Activated CD4-positive, alpha-beta T cell treated with anti-CD3 and anti-CD28 coated beads, Interleukin-2, amount 10 ng/mL, durations not matched to agents 7 days and 5 days (primary cell): ENCODE results near the gene SERBP1. TPM values are rescaled to one million over a fixed set of nuclear protein-coding genes. Genes with fewer than 3 reads are reported as not detected.
A peak's percentile ranks its signal among the peaks of the same experiment; 100 is the strongest.
"Not testable (repeated sequence)": the region's sequence is repeated elsewhere in the genome, so short reads cannot be mapped to it uniquely, and the experiment has no call there.

Source experiments
- CTCF ChIA-PET: fragments of 350-600 bp; sonication (Branson Sonifier 250); formaldehyde crosslinking; loops from one replicate; lab custom pipeline; 2021; ENCODE audit warnings: antibody characterized with exemption; lab: Charles Lee
- POLR2A ChIA-PET: fragments of 350-600 bp; sonication (Branson Sonifier 250); formaldehyde crosslinking; loops from one replicate; lab custom pipeline; 2021; ENCODE audit warnings: antibody characterized with exemption; lab: Charles Lee
- DNase-seq: peaks from one replicate; pipeline ENCODE4 v3.0.0-alpha.2; 2020
- H3K27ac Mint-ChIP-seq: one replicate; pipeline ENCODE4 v1.8.0; 2021; ENCODE audit warnings: mild to moderate bottlenecking, moderate library complexity, mixed read lengths
- H3K27me3 Mint-ChIP-seq: one replicate; pipeline ENCODE4 v1.8.0; 2021; ENCODE audit warnings: mixed read lengths
- H3K36me3 Mint-ChIP-seq: one replicate; pipeline ENCODE4 v1.8.0; 2021; ENCODE audit warnings: low read depth, mixed read lengths
- H3K4me1 Mint-ChIP-seq: one replicate; pipeline ENCODE4 v1.8.0; 2021; ENCODE audit warnings: mixed read lengths
- H3K4me3 Mint-ChIP-seq: one replicate; pipeline ENCODE4 v1.8.0; 2021; ENCODE audit warnings: mild to moderate bottlenecking, moderate library complexity, mixed read lengths
- H3K9me3 Mint-ChIP-seq: one replicate; pipeline ENCODE4 v1.8.0; 2021; ENCODE audit warnings: mixed read lengths
- total RNA-seq, 2 experiments: library from RNA; stranded (reverse); gene quantifications; one replicate each; pipeline ENCODE4 v1.2.3, GENCODE V29; 2021

SERBP1 gene
- total RNA-seq, 2 experiments from 2014 or later, result 245 to 253 TPM

DNA sequence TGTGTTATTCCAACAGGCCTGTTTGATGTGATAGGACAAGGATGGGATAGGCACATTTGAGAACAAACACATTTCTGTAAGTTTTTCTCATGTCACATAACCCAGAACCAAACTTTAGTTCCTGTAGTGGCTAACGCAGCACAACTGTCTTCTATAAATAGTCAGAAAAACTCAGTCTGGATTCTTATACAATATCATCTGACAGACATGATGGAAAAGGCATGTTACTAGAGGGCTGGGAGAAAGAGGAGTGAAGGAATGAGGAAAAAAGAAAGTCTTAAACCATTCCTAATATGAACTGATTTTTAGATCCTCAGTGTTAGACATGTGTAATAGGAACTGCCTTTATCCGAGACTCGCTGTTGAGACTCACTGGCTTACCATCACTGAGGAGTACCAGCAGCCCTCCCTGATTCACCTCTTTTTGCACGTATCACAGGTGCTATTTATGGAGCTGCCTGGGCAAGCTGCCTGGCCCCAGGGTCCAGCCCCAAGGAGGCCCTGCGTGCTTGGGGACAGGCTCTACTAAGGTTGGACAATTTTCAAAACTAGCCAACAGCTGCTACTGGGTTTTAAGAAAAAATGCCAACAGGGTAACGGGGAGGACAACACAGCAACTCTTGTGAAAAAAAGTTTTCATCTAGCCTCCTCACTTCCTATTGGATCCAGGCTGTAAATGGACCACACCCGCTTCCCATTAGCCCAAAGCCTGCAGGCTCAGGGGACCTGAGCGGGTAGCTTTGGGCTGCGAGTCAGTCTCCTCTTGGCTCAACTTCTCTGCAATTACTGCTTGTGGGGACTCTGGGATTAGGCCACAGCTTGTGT lies 30.7 kb upstream of the SERBP1 start:
- no peaks in the 10 kb centered on the region for H3K36me3 Mint-ChIP-seq
- no peak overlapping the region for H3K27ac Mint-ChIP-seq
- ChIA-PET POLR2A (no interaction called here), CTCF (interaction anchor here (1.1 kb wide), 1 partner anchor 26 kb away, joined by 3 read pairs; no protein-coding TSS in a partner anchor)
- no peak for DNase-seq
- H3K4me1 Mint-ChIP-seq, result no peaks in the 10 kb centered on the region
- no peaks in the 10 kb centered on the region for H3K27me3 Mint-ChIP-seq
- H3K4me3 Mint-ChIP-seq, result no peak overlapping the region
- no peaks in the 10 kb centered on the region for H3K9me3 Mint-ChIP-seq

GRCh38 chr1:67459068-67459467 lies 28.9 kb upstream of the SERBP1 start:
- Mint-ChIP-seq H3K4me3 (no peak overlapping the region), H3K27ac (no peak overlapping the region)
- POLR2A ChIA-PET, result no interaction called here

DNA sequence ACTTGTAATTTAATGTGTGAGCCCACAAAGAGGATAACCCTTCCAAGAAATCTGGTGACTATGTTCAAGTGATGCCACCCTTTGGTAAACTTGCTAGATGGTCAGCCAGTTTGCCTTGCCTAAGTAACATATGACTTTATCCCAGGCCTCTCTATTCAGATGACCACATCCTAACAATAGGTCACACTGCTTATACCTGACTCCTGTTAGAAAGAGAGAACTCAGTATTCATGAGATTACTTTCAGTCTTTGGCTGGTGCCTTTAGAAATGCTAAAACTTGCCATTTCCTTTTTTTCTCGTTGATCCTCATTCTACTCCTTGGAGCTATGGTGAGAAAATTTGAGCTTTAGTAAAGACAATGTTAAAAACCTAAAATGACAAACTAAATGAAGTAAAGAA lies 28.5 kb upstream of the SERBP1 start:
- ChIA-PET POLR2A (no interaction called here), CTCF (no interaction called here)
- Mint-ChIP-seq H3K9me3 (no peaks in the 10 kb centered on the region), H3K4me3 (no peak overlapping the region), H3K27ac (no peak overlapping the region), H3K36me3 (no peaks in the 10 kb centered on the region), H3K4me1 (no peaks in the 10 kb centered on the region), H3K27me3 (no peaks in the 10 kb centered on the region)
- DNase-seq, result no peak

More at GRCh38 chr1:67459068-67459467, 28.9 kb upstream of the SERBP1 start:
- Mint-ChIP-seq H3K36me3 (no peaks in the 10 kb centered on the region), H3K27me3 (no peaks in the 10 kb centered on the region), H3K9me3 (no peaks in the 10 kb centered on the region), H3K4me1 (no peaks in the 10 kb centered on the region)
- CTCF ChIA-PET, result no interaction called here
- no peak for DNase-seq

DNA sequence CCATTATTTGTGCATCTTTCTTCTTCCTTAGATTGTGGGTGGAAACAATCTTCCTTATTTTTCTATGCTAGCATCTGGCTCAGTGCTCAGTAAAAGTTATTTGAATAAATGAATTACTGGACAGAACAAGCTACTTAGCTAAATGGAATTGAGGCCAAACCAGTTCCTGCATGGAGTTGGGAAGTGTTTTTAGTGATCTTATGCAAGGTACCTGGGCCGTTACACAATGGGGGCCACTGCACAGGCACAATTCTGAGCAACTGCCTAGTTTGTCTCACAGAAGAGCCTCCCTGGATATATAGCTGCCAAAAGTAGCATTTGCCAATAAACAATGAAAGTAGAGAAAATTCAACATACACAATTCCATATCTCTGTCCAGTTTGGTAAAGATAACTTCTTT lies 27.0 kb upstream of the SERBP1 start:
- no peak overlapping the region for H3K27ac Mint-ChIP-seq
- POLR2A ChIA-PET, result no interaction called here
- CTCF ChIA-PET, result interaction anchor here (0.6 kb wide), 1 partner anchor 245 kb away, joined by 3 read pairs; no protein-coding TSS in a partner anchor
- no peak for DNase-seq
- no peaks in the 10 kb centered on the region for H3K9me3 Mint-ChIP-seq
- H3K36me3 Mint-ChIP-seq, result no peaks in the 10 kb centered on the region
- no peak overlapping the region for H3K4me3 Mint-ChIP-seq
- H3K27me3 Mint-ChIP-seq, result no peaks in the 10 kb centered on the region
- H3K4me1 Mint-ChIP-seq, result no peaks in the 10 kb centered on the region

DNA sequence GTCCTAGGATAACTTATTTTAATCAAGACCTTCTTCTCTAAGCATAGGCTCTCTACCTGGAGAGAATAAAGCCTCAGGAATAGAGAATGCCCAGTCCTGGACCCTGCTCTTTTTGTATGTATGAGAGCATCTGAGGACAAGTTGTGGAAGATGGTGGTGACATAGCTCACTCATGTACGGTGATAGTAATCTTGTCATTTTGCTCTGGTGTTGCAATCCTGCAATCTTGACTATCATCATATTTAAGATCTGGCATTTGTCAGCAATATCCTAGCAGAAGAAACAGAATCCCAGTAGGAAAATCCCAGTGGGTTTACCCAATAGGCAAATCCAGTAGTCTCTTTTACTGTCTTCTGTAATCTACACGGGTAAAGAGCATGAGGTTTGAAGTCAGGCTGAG lies 21.6 kb upstream of the SERBP1 start:
- Mint-ChIP-seq H3K4me3 (no peak overlapping the region), H3K27me3 (peaks cover 3% of the 10 kb centered on the region), H3K9me3 (no peaks in the 10 kb centered on the region), H3K4me1 (peaks cover 3% of the 10 kb centered on the region), H3K27ac (no peak overlapping the region), H3K36me3 (no peaks in the 10 kb centered on the region)
- no peak for DNase-seq
- POLR2A ChIA-PET, result no interaction called here
- CTCF ChIA-PET, result interaction anchor here (0.7 kb wide), 1 partner anchor 28 kb away, joined by 3 read pairs; no protein-coding TSS in a partner anchor

GRCh38 chr1:67451356-67451755 lies 21.2 kb upstream of the SERBP1 start:
- DNase-seq, result no peak
- peaks cover 4% of the 10 kb centered on the region for H3K27me3 Mint-ChIP-seq
- no peaks in the 10 kb centered on the region for H3K36me3 Mint-ChIP-seq
- ChIA-PET POLR2A (no interaction called here), CTCF (interaction anchor here (0.7 kb wide), 1 partner anchor 28 kb away, joined by 3 read pairs; no protein-coding TSS in a partner anchor)
- no peaks in the 10 kb centered on the region for H3K9me3 Mint-ChIP-seq
- H3K4me3 Mint-ChIP-seq, result no peak overlapping the region
- H3K27ac Mint-ChIP-seq, result no peak overlapping the region
- peaks cover 4% of the 10 kb centered on the region for H3K4me1 Mint-ChIP-seq

GRCh38 chr1:67446893-67447292 lies 16.7 kb upstream of the SERBP1 start:
- H3K9me3 Mint-ChIP-seq, result no peaks in the 10 kb centered on the region
- CTCF ChIA-PET, result no interaction called here

DNA sequence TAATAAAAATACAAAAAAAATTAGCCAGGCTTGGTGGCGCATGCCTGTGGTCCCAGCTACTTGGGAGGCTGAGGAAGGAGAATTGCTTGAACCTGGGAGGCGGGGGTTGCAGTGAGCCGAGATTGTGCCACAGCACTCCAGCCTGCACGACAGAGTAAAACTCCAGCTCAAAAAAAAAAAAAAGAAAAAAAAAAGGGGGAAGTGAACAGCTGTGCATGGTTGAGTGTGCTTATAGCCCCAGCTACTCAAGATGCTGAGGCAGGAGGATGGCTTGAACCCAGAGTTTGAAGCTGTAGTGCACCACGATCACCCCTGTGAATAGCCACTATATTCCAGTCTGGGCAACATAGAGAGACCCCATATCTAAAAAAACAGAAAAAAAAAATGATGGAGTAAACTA lies 15.8 kb upstream of the SERBP1 start:
- not testable (repeated sequence) for DNase-seq, H3K36me3 Mint-ChIP-seq, H3K27me3 Mint-ChIP-seq, H3K27ac Mint-ChIP-seq, H3K9me3 Mint-ChIP-seq, H3K4me3 Mint-ChIP-seq
- peaks cover 11% of the 10 kb centered on the region for H3K4me1 Mint-ChIP-seq
- CTCF ChIA-PET, result interaction anchor here (0.7 kb wide), 2 partner anchors 8 to 283 kb away, joined by 3 read pairs; no protein-coding TSS in a partner anchor
- POLR2A ChIA-PET, result interaction anchor here (0.6 kb wide), 1 partner anchor 12 kb away, joined by 5 read pairs; no protein-coding TSS in a partner anchor

More at GRCh38 chr1:67446893-67447292, 16.7 kb upstream of the SERBP1 start:
- no peak overlapping the region for H3K4me3 Mint-ChIP-seq
- peaks cover 4% of the 10 kb centered on the region for H3K27me3 Mint-ChIP-seq
- no peak overlapping the region for H3K27ac Mint-ChIP-seq
- peaks cover 4% of the 10 kb centered on the region for H3K4me1 Mint-ChIP-seq
- POLR2A ChIA-PET, result interaction anchor here (0.6 kb wide), 1 partner anchor 13 kb away, joined by 5 read pairs; no protein-coding TSS in a partner anchor
- no peak for DNase-seq
- H3K36me3 Mint-ChIP-seq, result no peaks in the 10 kb centered on the region

GRCh38 chr1:67441739-67442281 lies 11.6 kb upstream of the SERBP1 start:
- ChIA-PET CTCF (interaction anchor here (0.7 to 2.2 kb wide), 4 partner anchors 10 to 106 kb away, joined by 3 to 9 read pairs (median 4); partner anchors contain the start of gene SERBP1), POLR2A (no interaction called here)
- H3K27me3 Mint-ChIP-seq, result peaks cover 2% of the 10 kb centered on the region
- no peaks in the 10 kb centered on the region for H3K9me3 Mint-ChIP-seq
- no peak overlapping the region for H3K27ac Mint-ChIP-seq
- H3K4me1 Mint-ChIP-seq, result peaks cover 9% of the 10 kb centered on the region
- no peak for DNase-seq
- no peaks in the 10 kb centered on the region for H3K36me3 Mint-ChIP-seq
- no peak overlapping the region for H3K4me3 Mint-ChIP-seq

- H3K4me1 Mint-ChIP-seq, result peaks cover 8% of the 10 kb centered on the region
- no peaks in the 10 kb centered on the region for H3K27me3 Mint-ChIP-seq
- no peak overlapping the region for H3K4me3 Mint-ChIP-seq
- ChIA-PET CTCF (interaction anchor here (1.2 to 2.2 kb wide), 2 partner anchors 10 to 15 kb away, joined by 3 to 9 read pairs; partner anchors contain the start of gene SERBP1), POLR2A (no interaction called here)
- H3K9me3 Mint-ChIP-seq, result no peaks in the 10 kb centered on the region
- peak; percentile 16 for DNase-seq
- no peak overlapping the region for H3K27ac Mint-ChIP-seq
- H3K36me3 Mint-ChIP-seq, result no peaks in the 10 kb centered on the region
Observed at GRCh38 chr1:67441183-67441582, 11.0 kb upstream of the SERBP1 start.

DNA sequence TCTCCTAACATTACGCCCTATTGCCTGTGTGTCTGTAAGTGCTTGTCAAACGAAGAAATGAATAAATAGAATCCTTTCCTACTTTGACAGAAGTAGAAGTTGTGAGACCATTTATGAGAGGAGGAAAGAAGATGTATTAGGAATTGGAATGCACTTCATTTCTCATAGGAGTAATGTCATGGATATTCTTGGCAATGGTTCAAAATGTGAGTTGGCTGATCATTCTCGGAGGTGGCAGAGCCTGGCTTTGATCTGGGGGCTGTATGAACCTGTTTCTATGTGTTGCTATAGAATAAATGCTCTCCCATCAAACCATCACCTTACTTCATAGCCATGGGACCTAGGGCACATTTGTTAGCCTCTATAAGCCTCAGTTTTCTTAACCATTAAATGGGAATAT lies 10.1 kb upstream of the SERBP1 start:
- Mint-ChIP-seq H3K4me3 (no peak overlapping the region), H3K27ac (no peak overlapping the region), H3K4me1 (peaks cover 8% of the 10 kb centered on the region), H3K27me3 (no peaks in the 10 kb centered on the region), H3K9me3 (no peaks in the 10 kb centered on the region), H3K36me3 (no peaks in the 10 kb centered on the region)
- ChIA-PET CTCF (interaction anchor here (2.2 kb wide), 1 partner anchor 9 kb away, joined by 9 read pairs; the partner anchor contains the start of gene SERBP1), POLR2A (no interaction called here)
- DNase-seq, result no peak

GRCh38 chr1:67439277-67440029 lies 9.3 kb upstream of the SERBP1 start:
- Mint-ChIP-seq H3K27me3 (no peaks in the 10 kb centered on the region), H3K9me3 (no peaks in the 10 kb centered on the region), H3K4me1 (peaks cover 13% of the 10 kb centered on the region), H3K27ac (no peak overlapping the region), H3K36me3 (no peaks in the 10 kb centered on the region), H3K4me3 (no peak overlapping the region)
- ChIA-PET CTCF (interaction anchor here (1.6 kb wide), 1 partner anchor 44 kb away, joined by 4 read pairs; no protein-coding TSS in a partner anchor), POLR2A (no interaction called here)
- no peak for DNase-seq
